OCI-LY1 (cell line): Measurements from ENCODE around the gene PZP.

Experiments used
- EZH2 ChIP-seq: fragments of 200-600 bp; sonication (generic), shearing (Covaris generic); IDR thresholded peaks from 2 replicates; pipeline ENCODE4 v1.8.0; 2017; ENCODE audit warnings: borderline replicate concordance, mixed run types, mild to moderate bottlenecking, antibody characterized with exemption, low read length, moderate library complexity, mixed read lengths
- TF ChIP-seq, protein P1 (sequence below): fragments of 200-600 bp; sonication (generic), shearing (Covaris generic); IDR thresholded peaks from 2 replicates; pipeline ENCODE4 v1.5.1; 2017; ENCODE audit warnings: mild to moderate bottlenecking, antibody characterized with exemption, low read length, moderate library complexity, mixed read lengths

DNA sequence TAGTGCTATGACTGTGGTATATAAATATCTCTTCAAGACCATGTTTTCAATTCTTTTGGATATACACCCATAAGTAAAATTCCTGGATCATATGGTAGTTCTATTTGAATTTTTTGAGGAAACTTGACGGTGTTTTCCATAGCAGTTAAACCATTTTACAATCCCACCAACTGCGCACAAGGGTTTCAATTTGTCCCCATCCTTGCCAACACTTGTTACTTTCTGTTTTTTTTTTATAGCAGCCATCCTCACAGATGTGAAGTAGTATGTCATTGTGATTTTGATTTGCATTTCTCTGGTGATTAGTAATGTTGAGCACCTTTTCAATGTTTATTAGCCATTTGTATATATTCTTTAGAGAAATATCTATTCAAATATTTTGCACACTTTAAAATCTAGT, 78.0 kb downstream of the PZP start:
- TF ChIP-seq, protein P1, sequence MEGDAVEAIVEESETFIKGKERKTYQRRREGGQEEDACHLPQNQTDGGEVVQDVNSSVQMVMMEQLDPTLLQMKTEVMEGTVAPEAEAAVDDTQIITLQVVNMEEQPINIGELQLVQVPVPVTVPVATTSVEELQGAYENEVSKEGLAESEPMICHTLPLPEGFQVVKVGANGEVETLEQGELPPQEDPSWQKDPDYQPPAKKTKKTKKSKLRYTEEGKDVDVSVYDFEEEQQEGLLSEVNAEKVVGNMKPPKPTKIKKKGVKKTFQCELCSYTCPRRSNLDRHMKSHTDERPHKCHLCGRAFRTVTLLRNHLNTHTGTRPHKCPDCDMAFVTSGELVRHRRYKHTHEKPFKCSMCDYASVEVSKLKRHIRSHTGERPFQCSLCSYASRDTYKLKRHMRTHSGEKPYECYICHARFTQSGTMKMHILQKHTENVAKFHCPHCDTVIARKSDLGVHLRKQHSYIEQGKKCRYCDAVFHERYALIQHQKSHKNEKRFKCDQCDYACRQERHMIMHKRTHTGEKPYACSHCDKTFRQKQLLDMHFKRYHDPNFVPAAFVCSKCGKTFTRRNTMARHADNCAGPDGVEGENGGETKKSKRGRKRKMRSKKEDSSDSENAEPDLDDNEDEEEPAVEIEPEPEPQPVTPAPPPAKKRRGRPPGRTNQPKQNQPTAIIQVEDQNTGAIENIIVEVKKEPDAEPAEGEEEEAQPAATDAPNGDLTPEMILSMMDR, result no peak
- no peak for TF ChIP-seq EZH2
